WTC11 (cell line): Measurements from ENCODE around the gene LLGL2. TPM values are rescaled to one million over a fixed set of nuclear protein-coding genes. Genes with fewer than 3 reads are reported as not detected.

Source experiments
- ATAC-seq: fragments of 200-7000 bp; cut with Tn5 transposase; 2 replicates; pipeline ENCODE4 v1.10.0; 2021; ENCODE audit warnings: mild to moderate bottlenecking, moderate library complexity
- CTCF ChIA-PET: fragments of 300-600 bp; sonication (Branson Sonifier 250); formaldehyde crosslinking; loops from one replicate; lab custom pipeline; 2021; ENCODE audit warnings: antibody characterized with exemption; lab: Charles Lee
- POLR2A ChIA-PET: fragments of 350-600 bp; sonication (Branson Sonifier 250); formaldehyde crosslinking; loops from one replicate; lab custom pipeline; 2021; ENCODE audit warnings: antibody characterized with exemption; lab: Charles Lee
- DNase-seq: peaks from one replicate; pipeline ENCODE4 v3.0.0; 2021; ENCODE audit warnings: low spot score
- H3K27ac Mint-ChIP-seq: 2 replicates; pipeline ENCODE4 v1.8.0; 2021; ENCODE audit warnings: mixed read lengths
- H3K27me3 Mint-ChIP-seq: 2 replicates; pipeline ENCODE4 v1.8.0; 2021; ENCODE audit warnings: low read depth, mild to moderate bottlenecking, moderate library complexity, mixed read lengths
- H3K36me3 Mint-ChIP-seq: 2 replicates; pipeline ENCODE4 v1.8.0; 2021; ENCODE audit warnings: mixed read lengths
- H3K4me1 Mint-ChIP-seq: 2 replicates; pipeline ENCODE4 v1.8.0; 2022; ENCODE audit warnings: mixed read lengths
- H3K4me3 Mint-ChIP-seq: 2 replicates; pipeline ENCODE4 v1.8.0; 2021; ENCODE audit warnings: mild to moderate bottlenecking, moderate library complexity, mixed read lengths
- H3K9me3 Mint-ChIP-seq: 2 replicates; pipeline ENCODE4 v1.8.0; 2021; ENCODE audit warnings: mixed read lengths
- MXD4 ChIP-seq: fragments of 250-450 bp; sonication (Bioruptor Pico); IDR thresholded peaks from 2 replicates; pipeline ENCODE4 v1.8.0; 2021; ENCODE audit warnings: mild to moderate bottlenecking, moderate library complexity, borderline replicate concordance
- NFYB ChIP-seq: sonication (generic); formaldehyde crosslinking; conservative IDR thresholded peaks from 2 replicates; pipeline ENCODE4 v1.8.0; 2022; ENCODE audit warnings: low read depth, missing genetic modification reagents
- TP53 ChIP-seq: sonication (generic); formaldehyde crosslinking; IDR thresholded peaks from 2 replicates; pipeline ENCODE4 v1.8.1; 2023; ENCODE audit warnings: mild to moderate bottlenecking, missing genetic modification reagents
- microRNA-seq: library from miRNA; unstranded; fragments of <30 nt; microRNA quantifications from one replicate; pipeline ENCODE4 v1.2.0, GENCODE V29; 2022; ENCODE audit warnings: borderline number of aligned reads
- total RNA-seq: library from RNA; stranded (reverse); gene quantifications from 3 replicates; pipeline ENCODE4 v1.2.3, GENCODE V29; 2021
- TF ChIP-seq, protein P1 (sequence below): sonication (generic); formaldehyde crosslinking; IDR thresholded peaks from 2 replicates; pipeline ENCODE4 v1.8.1; 2023; ENCODE audit warnings: mild to moderate bottlenecking, missing genetic modification reagents
- TF ChIP-seq, protein P2 (sequence below): sonication (generic); formaldehyde crosslinking; IDR thresholded peaks from 2 replicates; pipeline ENCODE4 v1.8.0; 2022; ENCODE audit warnings: mild to moderate bottlenecking, missing genetic modification reagents
- TF ChIP-seq, protein P3 (sequence below): sonication (generic); formaldehyde crosslinking; IDR thresholded peaks from 2 replicates; pipeline ENCODE4 v1.8.0; 2023; ENCODE audit warnings: missing genetic modification reagents, mild to moderate bottlenecking, borderline replicate concordance
- TF ChIP-seq, protein P4 (sequence below): fragments of 250-450 bp; sonication (Bioruptor Pico); IDR thresholded peaks from 2 replicates; pipeline ENCODE4 v1.9.0; 2021; ENCODE audit warnings: mild to moderate bottlenecking
- TF ChIP-seq, protein P5 (sequence below): sonication (generic); formaldehyde crosslinking; IDR thresholded peaks from 2 replicates; pipeline ENCODE4 v1.8.0; 2023; ENCODE audit warnings: missing genetic modification reagents

The LLGL2 gene
- total RNA-seq, 1 experiment from 2014 or later, result 103 TPM

DNA sequence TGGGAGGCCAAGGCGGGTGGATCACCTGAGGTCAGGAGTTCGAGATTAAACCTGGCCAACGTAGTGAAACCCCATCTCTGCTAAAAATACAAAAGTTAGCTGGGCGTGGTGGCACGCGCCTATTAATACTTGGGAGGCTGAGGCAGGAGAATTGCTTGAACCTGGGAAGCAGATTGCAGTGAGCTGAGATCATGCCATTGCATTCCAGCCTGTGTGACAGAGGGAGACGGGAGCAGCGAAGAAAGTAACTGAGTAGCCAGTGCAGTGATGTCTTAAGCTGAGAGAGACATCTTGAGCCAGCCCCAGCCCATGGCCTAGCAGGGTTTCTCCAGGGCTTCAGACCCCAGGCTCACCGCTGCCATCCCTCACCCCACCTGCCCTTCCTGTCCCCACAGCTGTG lies 97.9 kb downstream of the LLGL2 start (continued):
- TF ChIP-seq, protein P1, sequence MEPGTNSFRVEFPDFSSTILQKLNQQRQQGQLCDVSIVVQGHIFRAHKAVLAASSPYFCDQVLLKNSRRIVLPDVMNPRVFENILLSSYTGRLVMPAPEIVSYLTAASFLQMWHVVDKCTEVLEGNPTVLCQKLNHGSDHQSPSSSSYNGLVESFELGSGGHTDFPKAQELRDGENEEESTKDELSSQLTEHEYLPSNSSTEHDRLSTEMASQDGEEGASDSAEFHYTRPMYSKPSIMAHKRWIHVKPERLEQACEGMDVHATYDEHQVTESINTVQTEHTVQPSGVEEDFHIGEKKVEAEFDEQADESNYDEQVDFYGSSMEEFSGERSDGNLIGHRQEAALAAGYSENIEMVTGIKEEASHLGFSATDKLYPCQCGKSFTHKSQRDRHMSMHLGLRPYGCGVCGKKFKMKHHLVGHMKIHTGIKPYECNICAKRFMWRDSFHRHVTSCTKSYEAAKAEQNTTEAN (CRISPR knock-in tag), result no peak
- TF ChIP-seq, protein P2, sequence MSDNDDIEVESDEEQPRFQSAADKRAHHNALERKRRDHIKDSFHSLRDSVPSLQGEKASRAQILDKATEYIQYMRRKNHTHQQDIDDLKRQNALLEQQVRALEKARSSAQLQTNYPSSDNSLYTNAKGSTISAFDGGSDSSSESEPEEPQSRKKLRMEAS (CRISPR knock-in tag), result no peak
- TF ChIP-seq, protein P3, sequence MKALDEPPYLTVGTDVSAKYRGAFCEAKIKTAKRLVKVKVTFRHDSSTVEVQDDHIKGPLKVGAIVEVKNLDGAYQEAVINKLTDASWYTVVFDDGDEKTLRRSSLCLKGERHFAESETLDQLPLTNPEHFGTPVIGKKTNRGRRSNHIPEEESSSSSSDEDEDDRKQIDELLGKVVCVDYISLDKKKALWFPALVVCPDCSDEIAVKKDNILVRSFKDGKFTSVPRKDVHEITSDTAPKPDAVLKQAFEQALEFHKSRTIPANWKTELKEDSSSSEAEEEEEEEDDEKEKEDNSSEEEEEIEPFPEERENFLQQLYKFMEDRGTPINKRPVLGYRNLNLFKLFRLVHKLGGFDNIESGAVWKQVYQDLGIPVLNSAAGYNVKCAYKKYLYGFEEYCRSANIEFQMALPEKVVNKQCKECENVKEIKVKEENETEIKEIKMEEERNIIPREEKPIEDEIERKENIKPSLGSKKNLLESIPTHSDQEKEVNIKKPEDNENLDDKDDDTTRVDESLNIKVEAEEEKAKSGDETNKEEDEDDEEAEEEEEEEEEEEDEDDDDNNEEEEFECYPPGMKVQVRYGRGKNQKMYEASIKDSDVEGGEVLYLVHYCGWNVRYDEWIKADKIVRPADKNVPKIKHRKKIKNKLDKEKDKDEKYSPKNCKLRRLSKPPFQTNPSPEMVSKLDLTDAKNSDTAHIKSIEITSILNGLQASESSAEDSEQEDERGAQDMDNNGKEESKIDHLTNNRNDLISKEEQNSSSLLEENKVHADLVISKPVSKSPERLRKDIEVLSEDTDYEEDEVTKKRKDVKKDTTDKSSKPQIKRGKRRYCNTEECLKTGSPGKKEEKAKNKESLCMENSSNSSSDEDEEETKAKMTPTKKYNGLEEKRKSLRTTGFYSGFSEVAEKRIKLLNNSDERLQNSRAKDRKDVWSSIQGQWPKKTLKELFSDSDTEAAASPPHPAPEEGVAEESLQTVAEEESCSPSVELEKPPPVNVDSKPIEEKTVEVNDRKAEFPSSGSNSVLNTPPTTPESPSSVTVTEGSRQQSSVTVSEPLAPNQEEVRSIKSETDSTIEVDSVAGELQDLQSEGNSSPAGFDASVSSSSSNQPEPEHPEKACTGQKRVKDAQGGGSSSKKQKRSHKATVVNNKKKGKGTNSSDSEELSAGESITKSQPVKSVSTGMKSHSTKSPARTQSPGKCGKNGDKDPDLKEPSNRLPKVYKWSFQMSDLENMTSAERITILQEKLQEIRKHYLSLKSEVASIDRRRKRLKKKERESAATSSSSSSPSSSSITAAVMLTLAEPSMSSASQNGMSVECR (CRISPR knock-in tag), result no peak

DNA sequence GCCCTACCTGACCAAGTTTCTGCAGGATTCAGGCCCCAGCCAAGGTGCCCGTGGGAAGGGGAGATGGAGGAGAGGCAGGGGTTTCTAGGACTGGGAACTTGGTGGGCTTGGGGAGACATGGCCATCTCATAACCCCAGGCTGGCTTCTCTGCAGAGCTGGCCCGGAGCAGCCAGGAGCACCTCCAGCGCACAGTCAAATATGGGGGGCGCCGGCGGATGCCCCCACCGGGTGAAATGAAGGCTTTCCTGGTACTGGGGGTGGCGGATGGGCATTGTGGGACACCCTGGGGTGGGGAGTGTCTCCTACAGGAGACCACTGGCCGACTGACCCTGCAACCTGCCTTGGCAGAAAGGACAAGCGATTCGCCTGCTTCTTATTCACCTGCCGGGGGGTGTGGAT lies 98.5 kb downstream of the LLGL2 start:
- DNase-seq (no peak), ATAC-seq (no peak)
- ChIA-PET CTCF (interaction anchor here (0.9 to 19.0 kb wide), 13 partner anchors 9 to 130 kb away, joined by 3 to 304 read pairs (median 23); partner anchors contain the start of gene SMIM5), POLR2A (interaction anchor here (1.0 to 1.1 kb wide), 2 partner anchors 103 to 108 kb away, joined by 3 read pairs; no protein-coding TSS in a partner anchor)
- no peak overlapping the region for H3K4me3 Mint-ChIP-seq
- TF ChIP-seq, protein P4, sequence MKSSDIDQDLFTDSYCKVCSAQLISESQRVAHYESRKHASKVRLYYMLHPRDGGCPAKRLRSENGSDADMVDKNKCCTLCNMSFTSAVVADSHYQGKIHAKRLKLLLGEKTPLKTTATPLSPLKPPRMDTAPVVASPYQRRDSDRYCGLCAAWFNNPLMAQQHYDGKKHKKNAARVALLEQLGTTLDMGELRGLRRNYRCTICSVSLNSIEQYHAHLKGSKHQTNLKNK (CRISPR knock-in tag), result no peak
- no peak for TF ChIP-seq NFYB
- TF ChIP-seq, protein P5, sequence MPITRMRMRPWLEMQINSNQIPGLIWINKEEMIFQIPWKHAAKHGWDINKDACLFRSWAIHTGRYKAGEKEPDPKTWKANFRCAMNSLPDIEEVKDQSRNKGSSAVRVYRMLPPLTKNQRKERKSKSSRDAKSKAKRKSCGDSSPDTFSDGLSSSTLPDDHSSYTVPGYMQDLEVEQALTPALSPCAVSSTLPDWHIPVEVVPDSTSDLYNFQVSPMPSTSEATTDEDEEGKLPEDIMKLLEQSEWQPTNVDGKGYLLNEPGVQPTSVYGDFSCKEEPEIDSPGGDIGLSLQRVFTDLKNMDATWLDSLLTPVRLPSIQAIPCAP (CRISPR knock-in tag), result no peak
- no peak for TF ChIP-seq MXD4
- TF ChIP-seq TP53 (CRISPR knock-in tag), result no peak
- H3K36me3 Mint-ChIP-seq, result no peaks in the 10 kb centered on the region
- H3K4me1 Mint-ChIP-seq, result no peaks in the 10 kb centered on the region
- H3K9me3 Mint-ChIP-seq, result no peaks in the 10 kb centered on the region
- H3K27me3 Mint-ChIP-seq, result no peaks in the 10 kb centered on the region
- no peak overlapping the region for H3K27ac Mint-ChIP-seq

Small RNA genes lying within 50 kb of the gene (microRNA-seq; reads per million reads assigned to microRNA genes)
- gene MIR6785, result not detected

Other genes starting within 250 kb of the LLGL2 start
- 22.6 to 27.7 TPM (median 23.0 TPM) in 3 replicates for gene SLC25A19, start 236.3 kb upstream of the LLGL2 start, total RNA-seq
- gene GRB2, start 120.0 kb upstream of the LLGL2 start, total RNA-seq, result 82.9 to 93.3 TPM (median 92.6 TPM) in 3 replicates
- gene TMEM94, start 69.1 kb upstream of the LLGL2 start, total RNA-seq, result 64.7 to 76.9 TPM (median 68.6 TPM) in 3 replicates
- 31.3 to 32.2 TPM (median 31.9 TPM) in 3 replicates for gene CASKIN2, start 10.2 kb upstream of the LLGL2 start, total RNA-seq
- gene TSEN54, start 9.2 kb upstream of the LLGL2 start, total RNA-seq, result 47.8 to 53.4 TPM (median 51.5 TPM) in 3 replicates
- gene MYO15B, start 62.1 kb downstream of the LLGL2 start, total RNA-seq, result 35.6 to 51.1 TPM (median 51.0 TPM) in 3 replicates
- gene SMIM5, start 107.7 kb downstream of the LLGL2 start, total RNA-seq, result 0.05 TPM in 1 of 3 replicates, not detected in the others
- 48.9 to 53.1 TPM (median 51.0 TPM) in 3 replicates for gene RECQL5, start 141.5 kb downstream of the LLGL2 start, total RNA-seq
- 67.5 to 86.8 TPM (median 72.0 TPM) in 3 replicates for gene SAP30BP, start 141.6 kb downstream of the LLGL2 start, total RNA-seq
- gene ITGB4, start 195.8 kb downstream of the LLGL2 start, total RNA-seq, result 9.5 to 11.2 TPM (median 10.6 TPM) in 3 replicates
- gene GALK1, start 239.5 kb downstream of the LLGL2 start, total RNA-seq, result 42.2 to 49.9 TPM (median 49.4 TPM) in 3 replicates